Gastroesophageal sphincter (tissue), 3 donors: ENCODE data around the gene USP32.

Experiments used
- CTCF ChIP-seq, 4 experiments: fragments of 200-600 bp in 2 of 4; fragments of 450-650 bp in 2 of 4; sonication (generic) in 1 of 4; IDR thresholded peaks; one replicate each; pipeline ENCODE4 v1.5.1; 2017 to 2019; ENCODE audit warnings: antibody characterized with exemption in 4 of 4, mild to moderate bottlenecking in 2 of 4, moderate library complexity in 2 of 4
- POLR2A ChIP-seq, 2 donors: fragments of 450-650 bp; IDR thresholded peaks; one replicate each; pipeline ENCODE4 v1.6.1; 2017; ENCODE audit warnings: antibody characterized with exemption in 2 of 2, mild to moderate bottlenecking in 2 of 2, moderate library complexity in 1 of 2
- POLR2AphosphoS5 ChIP-seq: sonication (generic); formaldehyde crosslinking; IDR thresholded peaks from one replicate; pipeline ENCODE4 v1.6.1; 2017; ENCODE audit warnings: antibody characterized with exemption

GRCh38 chr17:60284709-60285108, 107.2 kb downstream of the USP32 start:
- no peak for TF ChIP-seq CTCF (IDR thresholded peaks at IDR 0.05)
- TF ChIP-seq POLR2A (IDR thresholded peaks at IDR 0.05) = no peak
- TF ChIP-seq POLR2AphosphoS5 = no peak
